Bronchial epithelial cell (primary cell): ENCODE results near the gene DNM1. TPM values are rescaled to one million over a fixed set of nuclear protein-coding genes. Genes with fewer than 3 reads are reported as not detected.

Experiments
- DNase-seq: peaks from one replicate; pipeline ENCODE4 v3.0.0-alpha.2; 2010; ENCODE audit warnings: low read depth
- FAIRE-seq: peaks from 2 replicates; lab custom pipeline; 2011; peaks lifted over from hg19 to GRCh38; lab: Jason Lieb, UNC
- H3K27me3 ChIP-seq: 2 replicates; pipeline ENCODE4 v1.5.1; 2011; ENCODE audit warnings: low read length; ENCODE audit not compliant: control insufficient read depth, insufficient read depth
- H3K36me3 ChIP-seq: 2 replicates; pipeline ENCODE4 v1.5.1; 2011; ENCODE audit warnings: low read length; ENCODE audit not compliant: control insufficient read depth, insufficient read depth
- H3K4me3 ChIP-seq: 2 replicates; pipeline ENCODE4 v1.5.1; 2011; ENCODE audit warnings: mild to moderate bottlenecking, low read depth, low read length, control low read depth
- total RNA-seq: library from RNA; depleted of rRNA; stranded (reverse); fragments of >200 nt; gene quantifications from 2 replicates; pipeline ENCODE4 v1.2.1, GENCODE V29; 2014
- TF ChIP-seq, protein P1 (sequence below): IDR thresholded peaks from 2 replicates; pipeline ENCODE4 v1.5.1; 2011; ENCODE audit warnings: mild to moderate bottlenecking, moderate library complexity, low read length, control low read depth, inconsistent platforms; ENCODE audit not compliant: insufficient read depth, severe bottlenecking

The DNM1 gene
- total RNA-seq, 1 donor from 2014 or later = 0.53 TPM

DNA sequence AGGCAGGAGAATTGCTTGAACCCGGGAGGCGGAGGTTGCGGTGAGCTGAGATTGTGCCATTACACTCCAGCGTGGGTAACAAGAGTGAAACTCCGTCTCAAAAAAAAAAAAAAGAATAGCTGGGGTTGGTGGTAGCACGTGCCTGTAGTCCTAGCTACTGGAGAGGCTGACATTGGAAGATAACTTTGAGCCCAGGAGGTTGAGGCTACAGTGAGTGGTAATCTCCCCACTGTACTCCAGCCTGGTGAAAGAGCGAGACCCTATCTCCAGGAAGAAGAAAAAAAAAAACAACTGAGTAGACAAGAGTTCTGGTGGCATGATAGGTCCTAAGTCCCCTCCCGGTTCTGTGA lies 46.4 kb downstream of the DNM1 start:
- FAIRE-seq (no peak), DNase-seq (no peak)
- Histone ChIP-seq H3K36me3 (no peaks in the 10 kb centered on the region), H3K27me3 (no peaks in the 10 kb centered on the region), H3K4me3 (no peak overlapping the region)
- TF ChIP-seq, protein P1, sequence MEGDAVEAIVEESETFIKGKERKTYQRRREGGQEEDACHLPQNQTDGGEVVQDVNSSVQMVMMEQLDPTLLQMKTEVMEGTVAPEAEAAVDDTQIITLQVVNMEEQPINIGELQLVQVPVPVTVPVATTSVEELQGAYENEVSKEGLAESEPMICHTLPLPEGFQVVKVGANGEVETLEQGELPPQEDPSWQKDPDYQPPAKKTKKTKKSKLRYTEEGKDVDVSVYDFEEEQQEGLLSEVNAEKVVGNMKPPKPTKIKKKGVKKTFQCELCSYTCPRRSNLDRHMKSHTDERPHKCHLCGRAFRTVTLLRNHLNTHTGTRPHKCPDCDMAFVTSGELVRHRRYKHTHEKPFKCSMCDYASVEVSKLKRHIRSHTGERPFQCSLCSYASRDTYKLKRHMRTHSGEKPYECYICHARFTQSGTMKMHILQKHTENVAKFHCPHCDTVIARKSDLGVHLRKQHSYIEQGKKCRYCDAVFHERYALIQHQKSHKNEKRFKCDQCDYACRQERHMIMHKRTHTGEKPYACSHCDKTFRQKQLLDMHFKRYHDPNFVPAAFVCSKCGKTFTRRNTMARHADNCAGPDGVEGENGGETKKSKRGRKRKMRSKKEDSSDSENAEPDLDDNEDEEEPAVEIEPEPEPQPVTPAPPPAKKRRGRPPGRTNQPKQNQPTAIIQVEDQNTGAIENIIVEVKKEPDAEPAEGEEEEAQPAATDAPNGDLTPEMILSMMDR = no peak

DNA sequence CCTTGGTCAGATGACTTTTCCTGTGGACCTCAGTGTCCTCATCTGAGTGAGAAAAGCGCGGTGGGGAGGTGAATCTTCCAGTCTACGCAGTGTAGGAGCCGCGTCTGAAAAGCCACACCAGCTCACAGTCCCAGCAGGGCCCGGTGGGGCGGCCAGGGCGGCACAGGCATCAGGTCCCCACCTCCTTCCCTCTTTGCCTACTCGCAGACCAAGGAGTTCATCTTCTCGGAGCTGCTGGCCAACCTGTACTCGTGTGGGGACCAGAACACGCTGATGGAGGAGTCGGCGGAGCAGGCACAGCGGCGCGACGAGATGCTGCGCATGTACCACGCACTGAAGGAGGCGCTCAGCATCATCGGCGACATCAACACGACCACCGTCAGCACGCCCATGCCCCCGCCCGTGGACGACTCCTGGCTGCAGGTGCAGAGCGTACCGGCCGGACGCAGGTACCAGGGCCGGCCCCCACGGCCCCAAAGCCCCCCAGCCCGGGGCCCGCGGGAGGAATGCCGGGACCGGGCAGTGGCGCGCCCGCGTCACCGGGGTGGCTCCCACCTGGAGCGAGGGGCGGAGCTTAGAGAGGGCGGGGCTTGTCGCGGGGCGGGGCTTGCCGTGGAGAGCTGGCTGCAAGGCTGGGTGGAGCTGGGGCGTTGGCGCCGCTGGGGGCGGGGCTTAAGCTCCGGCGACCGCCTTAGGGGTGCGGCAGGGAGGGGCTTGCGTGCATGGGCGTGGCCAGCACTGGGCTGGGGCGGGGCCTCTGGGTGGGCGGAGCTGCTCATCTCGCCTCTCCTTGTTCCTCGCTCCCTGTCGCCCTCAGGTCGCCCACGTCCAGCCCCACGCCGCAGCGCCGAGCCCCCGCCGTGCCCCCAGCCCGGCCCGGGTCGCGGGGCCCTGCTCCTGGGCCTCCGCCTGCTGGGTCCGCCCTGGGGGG lies 47.0 kb downstream of the DNM1 start:
- Histone ChIP-seq H3K36me3 (no peaks in the 10 kb centered on the region), H3K27me3 (no peaks in the 10 kb centered on the region), H3K4me3 (peak overlapping the region; percentile 60)
- FAIRE-seq (no peak), DNase-seq (peak; percentile 71)
- TF ChIP-seq, protein P1 = no peak

DNA sequence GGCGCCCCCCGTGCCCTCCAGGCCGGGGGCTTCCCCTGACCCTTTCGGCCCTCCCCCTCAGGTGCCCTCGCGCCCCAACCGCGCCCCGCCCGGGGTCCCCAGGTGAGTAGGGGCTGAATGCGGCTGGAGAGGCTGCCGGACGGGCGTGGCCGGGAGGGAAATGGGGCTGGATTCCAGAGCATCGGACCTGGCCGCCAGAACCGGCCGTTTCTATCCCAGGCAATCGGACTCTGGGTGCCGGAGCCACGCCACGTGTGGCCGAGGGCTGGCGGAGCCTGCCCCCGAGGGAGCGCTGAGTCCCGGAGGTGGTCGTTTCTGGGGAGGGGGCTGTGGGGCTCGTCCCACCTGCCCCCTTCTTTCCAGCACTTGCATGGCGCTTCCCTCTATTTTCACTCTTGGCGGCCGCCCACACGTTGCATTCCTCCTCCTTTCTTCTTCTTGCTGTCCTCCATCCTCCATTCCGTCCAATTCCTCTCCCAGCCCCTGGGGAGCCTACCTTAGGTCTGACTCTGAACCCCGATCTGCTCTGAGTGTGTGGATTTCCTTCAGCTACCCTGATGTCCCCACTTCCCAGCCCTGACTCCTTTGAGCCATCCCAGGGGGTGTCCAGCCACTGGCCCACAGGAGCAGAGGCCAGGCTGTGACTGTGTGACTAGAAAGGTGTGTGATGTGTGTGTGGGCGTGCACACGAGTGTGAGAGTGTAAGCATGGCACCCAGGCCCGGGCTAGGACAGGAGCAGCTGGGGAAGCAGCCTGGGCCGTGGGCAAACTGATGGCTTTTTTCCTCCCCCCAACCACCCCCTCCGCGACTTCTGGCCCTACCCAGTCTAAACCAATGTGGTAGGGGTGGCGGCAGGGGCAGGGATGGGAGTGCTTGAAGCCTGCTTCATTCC lies 47.9 kb downstream of the DNM1 start:
- Histone ChIP-seq H3K27me3 (no peaks in the 10 kb centered on the region), H3K4me3 (peak overlapping the region; percentile 60), H3K36me3 (no peaks in the 10 kb centered on the region)
- DNase-seq = no peak
- TF ChIP-seq, protein P1 = no peak
- FAIRE-seq = no peak

DNA sequence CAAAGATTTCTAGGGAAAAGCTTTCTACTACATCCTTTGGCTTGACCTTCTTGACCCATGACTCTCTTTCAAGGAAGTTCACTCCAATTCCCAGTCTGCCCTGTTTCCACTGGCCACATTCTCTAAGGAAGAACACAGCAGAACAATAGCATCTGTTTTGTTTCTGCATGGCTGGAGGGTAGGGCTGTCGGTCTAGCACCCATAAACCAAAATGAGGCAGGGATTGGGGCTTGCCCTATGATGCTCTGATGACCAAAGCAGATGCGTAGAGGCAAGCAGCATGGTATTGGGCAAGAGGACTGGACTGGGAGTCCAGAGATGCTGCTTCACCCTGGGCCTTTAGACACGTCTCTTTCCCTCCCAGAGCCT lies 48.5 kb downstream of the DNM1 start:
- FAIRE-seq (no peak), DNase-seq (no peak)
- Histone ChIP-seq H3K4me3 (no peak overlapping the region), H3K27me3 (no peaks in the 10 kb centered on the region), H3K36me3 (no peaks in the 10 kb centered on the region)
- TF ChIP-seq, protein P1 = no peak

DNA sequence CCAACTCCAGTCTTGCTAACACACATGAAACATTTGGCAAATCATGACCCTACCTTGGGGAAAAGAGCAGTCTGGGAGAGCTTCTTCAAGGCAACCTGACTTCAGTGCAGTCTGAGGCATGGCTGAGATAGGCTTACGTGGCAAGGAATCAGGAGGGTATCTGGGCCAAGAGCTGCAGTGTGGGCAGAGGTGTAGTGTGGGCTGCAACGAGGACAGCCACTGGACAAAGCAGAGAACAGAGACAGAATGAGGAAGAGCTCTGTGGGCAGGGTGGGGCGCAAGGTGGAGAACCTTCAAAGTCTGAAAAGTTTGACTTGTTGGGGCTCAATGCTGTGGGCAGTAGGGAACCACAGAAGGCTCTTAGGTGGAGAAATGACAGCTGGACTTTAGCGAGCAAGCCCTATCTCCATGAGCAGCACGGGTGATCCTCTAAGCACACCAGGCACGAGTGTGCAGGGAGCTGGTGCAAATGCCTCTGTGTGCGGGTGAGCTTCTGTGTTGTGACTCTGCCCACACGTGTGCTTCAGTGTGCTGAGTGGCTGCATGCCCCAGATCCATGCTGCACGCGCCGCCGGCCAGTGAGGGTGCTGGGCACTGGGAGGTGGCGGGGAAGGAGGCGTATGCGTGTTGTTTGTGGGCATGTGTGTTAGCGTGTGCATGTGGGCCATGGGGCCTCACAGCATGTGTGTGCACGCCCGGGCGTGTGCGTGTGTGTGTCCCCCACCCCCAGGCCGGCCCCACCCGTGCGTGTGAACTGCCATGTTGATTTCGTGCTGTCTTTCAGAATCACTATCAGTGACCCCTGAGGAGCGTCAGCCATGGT lies 49.3 kb downstream of the DNM1 start:
- no peak overlapping the region for H3K4me3 ChIP-seq
- no peak for DNase-seq
- no peak for FAIRE-seq
- H3K36me3 ChIP-seq = peaks cover 8% of the 10 kb centered on the region
- H3K27me3 ChIP-seq = no peaks in the 10 kb centered on the region
- TF ChIP-seq, protein P1 = no peak
